GM13977 (cell line): ENCODE measurements around the gene TMEM63A.

ENCODE experiments used
- DNase-seq: peaks from one replicate; pipeline ENCODE4 v3.0.0; 2012; ENCODE audit warnings: low spot score
- in situ Hi-C: fragments of 300-500 bp; cut with MboI; formaldehyde crosslinking; loops from one replicate; pipeline ENCODE4 v1.12.0; 2022; ENCODE audit warnings: low sequenced_read_pairs, low pct_unique_long_range_greater_than_20kb, mixed read lengths, inconsistent platforms; ENCODE audit not compliant: unreplicated experiment
- TF ChIP-seq, protein P1 (sequence below): IDR thresholded peaks from 2 replicates; pipeline ENCODE4 v1.5.1; 2012; ENCODE audit warnings: mild to moderate bottlenecking, control low read depth; ENCODE audit not compliant: insufficient read depth; ENCODE audit errors: extremely low read depth, missing control alignments

The TMEM63A gene

DNA sequence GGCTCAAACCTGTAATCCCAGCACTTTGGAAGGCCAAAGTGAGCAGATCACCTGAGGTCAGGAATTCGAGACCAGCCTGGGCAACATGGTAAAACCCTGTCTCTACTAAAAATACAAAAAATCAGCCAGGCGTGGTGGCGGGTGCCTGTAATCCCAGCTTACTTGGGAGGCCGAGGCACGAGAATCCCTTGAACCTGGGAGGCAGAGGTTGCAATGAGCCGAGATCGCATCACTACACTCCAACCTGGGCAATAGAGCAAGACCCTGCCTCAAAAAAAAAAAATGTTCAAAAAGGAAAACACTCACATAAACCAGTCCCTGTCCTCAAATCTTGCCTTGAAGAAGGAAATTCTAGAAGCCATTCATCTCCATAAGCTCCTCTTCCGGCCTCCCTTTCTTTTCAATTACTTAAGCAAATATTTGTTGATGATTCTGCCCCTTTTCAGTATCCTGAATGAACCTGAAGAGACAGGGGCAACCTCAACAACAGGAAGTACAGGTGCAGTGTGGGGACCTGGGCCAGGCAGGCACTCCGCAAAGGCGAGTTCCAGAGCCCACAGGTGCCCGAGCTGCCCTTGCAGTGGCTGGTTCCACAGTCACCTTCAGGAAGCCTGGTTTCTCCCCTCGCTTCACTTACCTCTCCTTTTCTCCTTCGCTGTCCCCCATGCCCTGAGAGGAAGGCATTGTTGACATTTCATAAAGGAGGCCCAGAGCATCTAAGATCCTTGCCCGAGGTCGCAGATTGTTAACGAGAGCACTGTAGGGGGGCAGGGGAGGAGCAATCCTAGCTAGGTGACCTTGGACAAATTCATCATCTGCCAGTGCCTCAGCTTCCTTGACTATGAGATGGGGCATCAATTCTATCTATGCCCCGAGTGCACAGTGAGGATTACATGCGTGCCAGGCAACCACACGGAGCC is 15.7 kb upstream of the TMEM63A start:
- in situ Hi-C loops: no loop called here
- TF ChIP-seq, protein P1, sequence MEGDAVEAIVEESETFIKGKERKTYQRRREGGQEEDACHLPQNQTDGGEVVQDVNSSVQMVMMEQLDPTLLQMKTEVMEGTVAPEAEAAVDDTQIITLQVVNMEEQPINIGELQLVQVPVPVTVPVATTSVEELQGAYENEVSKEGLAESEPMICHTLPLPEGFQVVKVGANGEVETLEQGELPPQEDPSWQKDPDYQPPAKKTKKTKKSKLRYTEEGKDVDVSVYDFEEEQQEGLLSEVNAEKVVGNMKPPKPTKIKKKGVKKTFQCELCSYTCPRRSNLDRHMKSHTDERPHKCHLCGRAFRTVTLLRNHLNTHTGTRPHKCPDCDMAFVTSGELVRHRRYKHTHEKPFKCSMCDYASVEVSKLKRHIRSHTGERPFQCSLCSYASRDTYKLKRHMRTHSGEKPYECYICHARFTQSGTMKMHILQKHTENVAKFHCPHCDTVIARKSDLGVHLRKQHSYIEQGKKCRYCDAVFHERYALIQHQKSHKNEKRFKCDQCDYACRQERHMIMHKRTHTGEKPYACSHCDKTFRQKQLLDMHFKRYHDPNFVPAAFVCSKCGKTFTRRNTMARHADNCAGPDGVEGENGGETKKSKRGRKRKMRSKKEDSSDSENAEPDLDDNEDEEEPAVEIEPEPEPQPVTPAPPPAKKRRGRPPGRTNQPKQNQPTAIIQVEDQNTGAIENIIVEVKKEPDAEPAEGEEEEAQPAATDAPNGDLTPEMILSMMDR: no peak
- no peak for DNase-seq

DNA sequence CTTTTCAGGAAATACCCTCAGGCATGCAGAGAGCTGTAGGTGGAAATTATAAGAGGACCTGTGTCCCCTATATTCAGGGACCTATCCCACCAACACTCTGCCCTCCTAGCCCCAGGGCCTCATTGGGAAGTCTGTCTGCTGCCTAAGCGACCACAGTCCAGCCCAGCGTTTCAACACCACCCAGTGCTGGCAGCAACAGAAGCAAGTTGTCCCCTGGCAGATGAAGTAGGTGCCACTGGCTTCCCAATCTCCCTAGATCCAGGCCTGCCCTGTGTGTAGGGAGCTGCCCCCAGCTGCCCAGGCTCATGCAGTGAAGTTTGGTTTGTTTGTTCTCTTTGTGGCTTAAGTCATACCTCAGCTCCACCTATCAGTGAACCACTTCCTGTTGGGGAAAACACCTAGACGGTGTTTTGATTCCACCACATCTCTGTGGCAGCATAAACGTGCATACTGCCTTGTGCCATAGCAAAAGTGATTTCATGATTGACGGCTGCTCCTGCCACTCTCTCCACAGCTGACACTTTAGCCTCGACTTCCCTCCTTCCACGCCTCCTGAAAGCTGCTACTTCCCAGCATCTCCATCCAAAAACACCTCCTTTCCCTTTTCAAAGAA is 14.9 kb upstream of the TMEM63A start:
- TF ChIP-seq, protein P1: no peak
- in situ Hi-C loops: no loop called here
- DNase-seq: peak; percentile 93

DNA sequence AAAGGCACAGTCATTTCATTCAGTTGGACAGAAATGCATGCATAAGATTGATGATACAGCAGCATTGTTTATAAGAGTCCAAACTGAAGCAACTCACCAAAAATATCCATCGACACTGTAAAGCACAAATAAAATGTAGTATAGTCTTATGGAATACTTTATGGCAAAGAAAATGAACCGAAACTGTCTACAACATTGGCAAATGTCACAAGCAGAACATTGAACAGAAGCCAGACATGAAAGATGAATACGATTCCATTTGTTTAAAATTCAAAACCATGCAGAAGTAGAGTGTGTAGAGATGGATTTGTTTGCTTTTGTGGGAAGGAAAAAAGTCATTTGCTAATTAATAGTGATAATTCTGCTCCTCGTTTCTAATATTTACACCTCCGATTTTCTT is 14.3 kb upstream of the TMEM63A start:
- TF ChIP-seq, protein P1: no peak
- no peak for DNase-seq
- in situ Hi-C loops: no loop called here

DNA sequence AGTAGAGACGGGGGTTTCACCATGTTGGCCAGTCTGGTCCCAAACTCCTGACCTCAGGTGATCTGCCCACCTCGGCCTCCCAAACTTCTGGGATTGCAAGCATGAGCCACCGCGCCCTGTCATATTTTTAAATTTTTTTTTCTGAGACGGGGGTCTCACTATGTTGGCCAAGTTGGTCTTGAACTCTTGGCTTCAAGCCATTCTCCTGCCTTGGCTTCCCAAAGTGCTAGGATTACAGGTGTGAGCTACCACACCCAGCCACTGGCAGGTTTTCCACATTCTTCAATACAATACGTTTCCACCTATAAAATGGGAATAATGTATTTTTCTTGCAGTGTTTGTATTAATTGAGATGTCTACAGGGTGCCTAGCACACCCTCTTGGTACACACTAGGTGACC is 10.1 kb upstream of the TMEM63A start:
- no peak for DNase-seq
- TF ChIP-seq, protein P1: no peak
- in situ Hi-C loops: no loop called here

DNA sequence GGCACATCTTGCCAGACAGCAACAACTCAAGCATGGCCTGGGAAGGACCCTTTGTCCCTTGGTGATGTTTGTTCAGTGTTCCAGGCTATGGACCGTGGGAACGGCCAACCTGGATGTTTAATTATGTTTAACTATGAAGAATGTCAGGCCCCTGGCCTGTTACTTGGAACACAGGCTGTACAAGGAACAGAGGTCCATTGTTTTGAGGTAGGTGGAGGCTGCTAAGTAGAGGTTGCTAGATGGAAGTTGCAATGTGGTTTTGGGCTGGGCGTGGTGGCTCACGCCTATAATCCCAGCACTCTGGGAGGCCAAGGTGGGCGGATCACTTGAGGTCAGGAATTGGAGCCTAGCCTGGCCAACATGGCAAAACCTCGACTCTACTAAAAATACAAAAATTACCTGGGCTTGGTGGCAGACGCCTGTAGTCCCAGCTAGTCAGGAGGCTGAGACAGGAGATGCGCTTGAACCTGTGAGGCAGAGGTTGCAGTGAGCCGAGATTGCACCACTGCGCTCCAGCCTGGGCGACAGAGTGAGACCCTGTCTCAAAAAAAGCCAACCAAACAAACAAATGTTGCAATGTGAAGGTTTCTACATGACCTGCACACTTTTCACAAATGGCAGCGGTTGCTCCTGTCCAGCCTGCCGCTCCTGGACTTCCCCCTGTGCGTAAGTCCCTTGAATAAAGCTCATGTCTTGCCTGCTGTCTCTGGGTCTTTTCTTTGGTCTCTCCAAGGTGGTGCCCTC is 9.2 kb upstream of the TMEM63A start:
- DNase-seq: no peak
- TF ChIP-seq, protein P1: no peak
- in situ Hi-C loops: no loop called here

DNA sequence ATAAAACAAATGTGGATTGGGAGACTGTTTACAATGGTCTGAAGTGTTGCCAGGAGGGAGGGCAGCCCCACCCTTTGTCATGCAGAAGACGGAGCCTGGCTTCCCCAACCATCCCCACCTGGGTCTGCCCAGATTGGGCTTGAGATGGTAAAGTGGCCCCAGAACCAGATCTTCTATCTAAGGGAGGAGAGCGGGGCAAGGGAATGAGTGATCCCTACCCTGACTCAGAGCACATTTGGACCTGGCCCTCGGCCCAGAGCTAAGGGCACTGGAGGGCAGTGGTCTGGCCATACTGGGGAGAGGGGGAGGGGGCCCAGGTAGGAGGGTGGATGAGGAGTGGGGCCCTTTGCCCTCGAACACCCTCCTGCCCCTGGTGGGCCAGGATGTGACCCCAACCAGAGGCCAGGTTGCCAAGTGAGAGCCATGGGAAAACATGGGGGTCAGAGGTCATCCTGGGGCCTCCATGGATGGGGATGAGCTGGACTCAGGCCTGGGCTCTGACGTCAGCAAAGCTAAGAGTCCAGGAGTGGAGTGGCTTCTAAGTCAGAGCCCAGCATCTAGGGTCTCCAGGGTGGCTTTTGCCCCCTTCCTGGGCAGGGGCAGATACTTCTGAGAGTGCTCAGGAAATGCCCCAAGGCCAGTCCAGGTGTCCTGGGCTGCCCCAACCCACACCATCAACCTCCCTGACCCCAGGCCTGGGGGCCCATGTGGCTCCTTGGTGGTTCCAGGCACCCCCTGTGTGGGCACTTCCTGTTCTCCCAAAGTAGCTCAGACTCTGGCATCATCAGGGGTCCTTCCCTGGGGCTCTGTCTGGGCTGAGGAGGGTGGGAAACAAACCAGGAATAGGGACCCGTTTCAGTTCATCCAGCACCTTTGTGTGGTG is 8.4 kb upstream of the TMEM63A start:
- TF ChIP-seq, protein P1: no peak
- in situ Hi-C loops: no loop called here

More for the DNA sequence above, 8.4 kb upstream of the TMEM63A start:
- DNase-seq: no peak
